ENCODE data around the gene CDC25C. TPM values are rescaled to one million over a fixed set of nuclear protein-coding genes. Genes with fewer than 3 reads are reported as not detected.

CDC25C gene
- total RNA-seq, 5 donors from 2014 or later (not counting 1 experiment from before 2014, with no cell fraction given): 0.23 TPM; not detected in 4

DNA sequence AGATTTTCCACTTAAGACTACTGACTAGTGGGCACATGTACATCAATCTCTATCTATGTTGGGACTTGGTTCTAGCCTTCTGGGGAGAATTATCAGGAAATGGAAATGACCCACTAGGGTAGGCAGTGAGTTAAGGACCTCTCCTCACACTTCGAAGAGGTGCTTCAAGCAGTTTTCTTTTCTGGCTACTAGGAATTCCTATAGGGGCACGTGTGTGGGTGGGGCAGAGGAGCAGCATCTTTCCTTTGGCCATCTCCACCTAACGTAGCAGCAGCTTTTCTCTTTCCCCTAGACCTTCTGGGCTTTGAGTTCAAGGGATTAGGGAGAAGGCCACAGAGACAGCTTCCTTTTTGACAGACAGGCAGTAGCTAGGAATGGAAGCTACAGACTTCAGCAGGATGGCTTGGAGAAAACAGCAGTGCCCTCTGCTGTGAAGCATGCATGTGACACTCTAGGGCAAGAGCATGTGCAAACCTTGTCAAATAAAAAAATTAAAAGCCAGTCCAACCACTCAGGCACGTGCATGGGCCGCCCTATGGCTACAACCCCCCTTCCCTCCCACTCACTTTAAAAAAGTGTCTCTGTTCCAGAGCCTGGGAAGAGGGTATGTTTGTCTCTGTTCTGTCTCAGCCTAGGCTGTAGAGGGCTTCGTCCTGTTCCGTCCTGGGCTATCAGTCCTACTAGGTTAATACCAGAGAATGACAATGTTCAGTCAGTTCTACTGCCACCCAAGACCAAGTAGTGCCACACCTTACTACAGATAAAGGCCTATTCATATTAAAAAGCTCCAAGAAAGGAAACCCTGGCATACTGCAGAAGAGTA lies 48.5 kb downstream of the CDC25C start:
- ATAC-seq (replicated peaks in 1 of 4): no peak
- ChIA-PET CTCF (no interaction called here), POLR2A (no interaction called here)
- H3K4me1 Mint-ChIP-seq: no peaks in the 10 kb centered on the region
- H3K4me3 ChIP-seq (ENCODE audit: control insufficient read depth in 1 of 2, extremely low read depth in 1 of 2, low read length in 1 of 2): no peak overlapping the region
- 100% methylated on average over 2 of the region's 7 CpGs for whole genome bisulfite sequencing (ENCODE audit: insufficient coverage)
- peak in 1 of 35 experiments; percentile 13 for DNase-seq
- H3K27ac Mint-ChIP-seq: no peak overlapping the region
- no peaks in the 10 kb centered on the region for H3K27me3 Mint-ChIP-seq
- no peaks in the 10 kb centered on the region for H3K27me3 ChIP-seq (replicated peaks in 1 of 2; ENCODE audit: control insufficient read depth in 2 of 2, extremely low read depth in 1 of 2, insufficient read depth in 2 of 2, low read length in 1 of 2)
- no peaks in the 10 kb centered on the region for H3K36me3 Mint-ChIP-seq
- H3K9me3 ChIP-seq: no peaks in the 10 kb centered on the region
- no peak overlapping the region for H3K27ac ChIP-seq (ENCODE audit: low read length)
- H3K4me3 Mint-ChIP-seq: no peak overlapping the region
- H3K9me3 Mint-ChIP-seq: no peaks in the 10 kb centered on the region
- no peaks in the 10 kb centered on the region for H3K4me1 ChIP-seq (ENCODE audit: control insufficient read depth in 1 of 2, extremely low read depth in 1 of 2, insufficient read depth in 2 of 2, low read length in 2 of 2)
- H3K36me3 ChIP-seq (ENCODE audit: control insufficient read depth in 2 of 2, extremely low read depth in 1 of 2, insufficient read depth in 1 of 2, low read length in 1 of 2): no peaks in the 10 kb centered on the region

DNA sequence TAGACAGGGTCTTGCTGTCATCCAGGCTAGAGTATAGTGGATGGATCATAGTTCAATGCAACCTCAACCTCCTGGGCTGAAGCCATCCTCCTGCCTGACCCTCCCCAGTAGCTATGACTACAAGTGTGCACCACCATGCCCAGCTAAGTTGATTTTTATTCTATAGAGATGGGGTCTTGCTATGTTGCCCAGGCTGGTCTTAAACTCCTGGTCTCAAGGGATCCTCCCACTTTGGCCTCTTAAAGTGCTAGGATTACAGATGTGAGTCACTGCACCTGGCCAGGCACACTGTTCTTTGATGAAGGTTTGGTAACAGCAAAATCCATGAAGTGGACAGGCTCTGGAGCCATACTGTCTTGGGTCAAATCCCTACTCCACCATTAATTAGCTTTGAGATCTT lies 50.7 kb downstream of the CDC25C start:
- H3K27me3 Mint-ChIP-seq: peaks cover 0 to 3% of the 10 kb centered on the region in 2 donors
- Histone ChIP-seq H3K4me1 (ENCODE audit: control insufficient read depth in 1 of 2, extremely low read depth in 1 of 2, insufficient read depth in 2 of 2, low read length in 2 of 2) (no peaks in the 10 kb centered on the region), H3K27ac (ENCODE audit: low read length) (no peak overlapping the region), H3K9me3 (no peaks in the 10 kb centered on the region), H3K27me3 (replicated peaks in 1 of 2; ENCODE audit: control insufficient read depth in 2 of 2, extremely low read depth in 1 of 2, insufficient read depth in 2 of 2, low read length in 1 of 2) (peaks cover 0 to 4% of the 10 kb centered on the region in 2 experiments), H3K36me3 (ENCODE audit: control insufficient read depth in 2 of 2, extremely low read depth in 1 of 2, insufficient read depth in 1 of 2, low read length in 1 of 2) (no peaks in the 10 kb centered on the region), H3K4me3 (ENCODE audit: control insufficient read depth in 1 of 2, extremely low read depth in 1 of 2, low read length in 1 of 2) (no peak overlapping the region)
- CTCF ChIA-PET: no interaction called here
- H3K27ac Mint-ChIP-seq: no peak overlapping the region
- H3K4me1 Mint-ChIP-seq: no peaks in the 10 kb centered on the region
- no peak overlapping the region for H3K4me3 Mint-ChIP-seq
- POLR2A ChIA-PET: no interaction called here
- no peaks in the 10 kb centered on the region for H3K9me3 Mint-ChIP-seq
- no peak for ATAC-seq (replicated peaks in 1 of 4)
- no peaks in the 10 kb centered on the region for H3K36me3 Mint-ChIP-seq
- DNase-seq: no peak

GRCh38 chr5:138276402-138277054 lies 55.1 kb downstream of the CDC25C start:
- no peak for DNase-seq
- H3K27me3 ChIP-seq (replicated peaks in 1 of 2; ENCODE audit: control insufficient read depth in 2 of 2, extremely low read depth in 1 of 2, insufficient read depth in 2 of 2, low read length in 1 of 2): peaks cover 2 to 22% of the 10 kb centered on the region in 2 experiments
- ATAC-seq (replicated peaks in 1 of 4): no peak
- no peaks in the 10 kb centered on the region for H3K9me3 Mint-ChIP-seq
- H3K9me3 ChIP-seq: no peaks in the 10 kb centered on the region
- H3K36me3 Mint-ChIP-seq: no peaks in the 10 kb centered on the region
- H3K4me3 ChIP-seq (ENCODE audit: control insufficient read depth in 1 of 2, extremely low read depth in 1 of 2, low read length in 1 of 2): no peak overlapping the region
- H3K4me1 Mint-ChIP-seq: peaks cover 7% of the 10 kb centered on the region in 3 donors
- WGBS (ENCODE audit: insufficient coverage): 75% methylated on average over 1 of the region's 2 CpGs
- H3K4me1 ChIP-seq (ENCODE audit: control insufficient read depth in 1 of 2, extremely low read depth in 1 of 2, insufficient read depth in 2 of 2, low read length in 2 of 2): peaks cover 3 to 11% of the 10 kb centered on the region in 2 experiments
- H3K27ac ChIP-seq (ENCODE audit: low read length): no peak overlapping the region
- no peak overlapping the region for H3K4me3 Mint-ChIP-seq
- POLR2A ChIA-PET: interaction anchor here in 1 of 2 donors (0.6 kb wide), 1 partner anchor 150 kb away, joined by 8 read pairs; no protein-coding TSS in a partner anchor
- CTCF ChIA-PET: no interaction called here
- H3K27ac Mint-ChIP-seq: no peak overlapping the region
- H3K27me3 Mint-ChIP-seq: peaks cover 17 to 28% of the 10 kb centered on the region in 2 donors
- no peaks in the 10 kb centered on the region for H3K36me3 ChIP-seq (ENCODE audit: control insufficient read depth in 2 of 2, extremely low read depth in 1 of 2, insufficient read depth in 1 of 2, low read length in 1 of 2)

DNA sequence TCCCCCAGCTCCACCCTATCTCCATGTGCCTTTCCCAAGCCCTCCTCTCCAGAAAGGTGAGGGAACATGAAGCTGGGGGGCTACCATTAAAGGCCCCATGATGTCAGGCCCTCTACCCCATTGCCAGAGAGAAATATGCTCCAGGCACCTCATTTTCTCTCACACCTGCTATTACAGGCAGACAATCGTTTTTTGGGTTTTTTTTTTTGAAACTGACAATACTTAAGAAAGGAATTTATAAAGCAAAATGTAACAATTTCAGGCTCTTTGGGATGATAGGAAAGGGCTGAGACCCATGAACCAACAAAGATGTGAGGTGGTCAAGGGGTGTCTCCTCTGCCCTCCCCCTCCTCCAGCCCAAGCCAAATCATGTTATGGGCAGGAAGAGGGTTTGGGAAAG lies 55.7 kb downstream of the CDC25C start:
- POLR2A ChIA-PET: interaction anchor here in 1 of 2 donors (0.6 kb wide), 1 partner anchor 149 kb away, joined by 8 read pairs; no protein-coding TSS in a partner anchor
- WGBS (ENCODE audit: insufficient coverage): no CpG with 5 or more reads among the region's 1 CpG
- no peaks in the 10 kb centered on the region for H3K36me3 ChIP-seq (ENCODE audit: control insufficient read depth in 2 of 2, extremely low read depth in 1 of 2, insufficient read depth in 1 of 2, low read length in 1 of 2)
- Mint-ChIP-seq H3K36me3 (no peaks in the 10 kb centered on the region), H3K27me3 (peaks cover 17 to 28% of the 10 kb centered on the region in 2 donors), H3K4me3 (no peak overlapping the region), H3K27ac (no peak overlapping the region), H3K4me1 (peaks cover 7% of the 10 kb centered on the region in 3 donors), H3K9me3 (no peaks in the 10 kb centered on the region)
- H3K27me3 ChIP-seq (replicated peaks in 1 of 2; ENCODE audit: control insufficient read depth in 2 of 2, extremely low read depth in 1 of 2, insufficient read depth in 2 of 2, low read length in 1 of 2): peaks cover 2 to 22% of the 10 kb centered on the region in 2 experiments
- no peak overlapping the region for H3K4me3 ChIP-seq (ENCODE audit: control insufficient read depth in 1 of 2, extremely low read depth in 1 of 2, low read length in 1 of 2)
- no peak for ATAC-seq (replicated peaks in 1 of 4)
- CTCF ChIA-PET: interaction anchor here in 1 of 2 donors (0.6 kb wide), 1 partner anchor 128 kb away, joined by 6 read pairs; no protein-coding TSS in a partner anchor
- no peaks in the 10 kb centered on the region for H3K9me3 ChIP-seq
- no peak overlapping the region for H3K27ac ChIP-seq (ENCODE audit: low read length)
- no peak for DNase-seq
- peaks cover 3 to 11% of the 10 kb centered on the region in 2 experiments for H3K4me1 ChIP-seq (ENCODE audit: control insufficient read depth in 1 of 2, extremely low read depth in 1 of 2, insufficient read depth in 2 of 2, low read length in 2 of 2)

DNA sequence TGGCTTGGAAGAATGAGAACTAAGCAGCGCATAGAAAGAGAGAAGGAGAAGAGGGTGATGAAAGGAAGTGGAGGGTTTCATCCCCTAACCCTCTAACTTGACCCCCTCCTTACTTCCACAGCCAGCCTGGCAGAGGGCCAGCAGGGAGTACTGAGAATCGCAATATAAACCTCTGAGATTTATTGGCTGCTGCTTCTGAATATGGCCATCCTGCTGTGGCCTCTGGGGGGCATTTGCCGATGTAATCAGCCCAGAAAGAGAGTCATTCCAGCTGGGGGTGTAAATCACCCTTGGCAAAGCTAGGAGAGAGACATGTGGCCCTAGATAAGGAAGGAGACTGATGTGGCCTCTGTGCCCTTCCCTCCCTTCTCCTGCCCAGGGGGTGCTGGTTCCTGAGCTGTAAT lies 56.2 kb downstream of the CDC25C start:
- Histone ChIP-seq H3K4me3 (ENCODE audit: control insufficient read depth in 1 of 2, extremely low read depth in 1 of 2, low read length in 1 of 2) (no peak overlapping the region), H3K27ac (ENCODE audit: low read length) (no peak overlapping the region), H3K36me3 (ENCODE audit: control insufficient read depth in 2 of 2, extremely low read depth in 1 of 2, insufficient read depth in 1 of 2, low read length in 1 of 2) (no peaks in the 10 kb centered on the region), H3K9me3 (no peaks in the 10 kb centered on the region), H3K4me1 (ENCODE audit: control insufficient read depth in 1 of 2, extremely low read depth in 1 of 2, insufficient read depth in 2 of 2, low read length in 2 of 2) (peaks cover 3 to 11% of the 10 kb centered on the region in 2 experiments), H3K27me3 (replicated peaks in 1 of 2; ENCODE audit: control insufficient read depth in 2 of 2, extremely low read depth in 1 of 2, insufficient read depth in 2 of 2, low read length in 1 of 2) (peaks cover 2 to 22% of the 10 kb centered on the region in 2 experiments)
- Mint-ChIP-seq H3K36me3 (no peaks in the 10 kb centered on the region), H3K9me3 (no peaks in the 10 kb centered on the region), H3K27me3 (peaks cover 17 to 28% of the 10 kb centered on the region in 2 donors), H3K4me3 (no peak overlapping the region), H3K27ac (no peak overlapping the region), H3K4me1 (peaks cover 7% of the 10 kb centered on the region in 3 donors)
- CTCF ChIA-PET: no interaction called here
- 83% methylated on average over 1 of the region's 3 CpGs for WGBS (ENCODE audit: insufficient coverage)
- POLR2A ChIA-PET: interaction anchor here in 1 of 2 donors (0.6 kb wide), 1 partner anchor 473 kb away, joined by 3 read pairs; no protein-coding TSS in a partner anchor
- DNase-seq: no peak
- ATAC-seq (replicated peaks in 1 of 4): no peak

DNA sequence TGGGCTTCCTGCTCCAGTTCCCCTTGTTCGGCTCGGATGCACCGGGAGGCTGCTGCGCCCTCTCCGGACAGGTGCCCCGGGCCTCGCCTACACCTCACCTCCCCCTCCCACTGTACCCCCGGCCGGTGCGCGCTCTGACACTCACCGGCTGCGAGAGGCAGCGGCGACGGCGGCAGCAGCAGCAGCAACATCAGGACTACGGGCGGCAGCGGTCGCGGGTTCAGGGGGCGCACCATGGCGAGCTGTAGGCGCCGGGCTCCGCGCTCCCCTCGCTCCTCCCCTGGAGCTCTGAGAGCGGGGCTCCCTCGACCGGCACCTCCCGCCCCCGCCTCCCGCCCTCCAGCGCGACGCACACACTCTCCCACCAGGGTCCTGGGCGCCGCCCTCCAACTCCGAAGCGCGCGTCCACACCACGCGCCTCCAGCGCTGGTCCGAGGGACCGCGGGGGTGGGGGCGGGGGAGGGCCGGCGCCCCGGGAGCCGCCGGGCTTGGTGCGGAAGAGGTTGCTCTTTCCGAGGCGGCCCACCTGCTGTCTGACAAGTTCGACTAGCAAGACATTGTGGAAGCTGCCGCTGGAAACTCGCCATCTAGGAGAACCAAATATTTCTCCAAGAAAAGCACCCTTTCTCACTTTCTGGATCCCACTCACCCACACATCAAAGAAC lies 57.3 kb downstream of the CDC25C start, which contains the start of gene GFRA3:
Gene GFRA3, minus strand, starts transcription at position 433 of the 665 bp plus-strand sequence. Its CDS starts 197 bp downstream, at position 236.
- peaks cover 3 to 11% of the 10 kb centered on the region in 2 experiments for H3K4me1 ChIP-seq (ENCODE audit: control insufficient read depth in 1 of 2, extremely low read depth in 1 of 2, insufficient read depth in 2 of 2, low read length in 2 of 2)
- POLR2A ChIA-PET: no interaction called here
- no peaks in the 10 kb centered on the region for H3K36me3 ChIP-seq (ENCODE audit: control insufficient read depth in 2 of 2, extremely low read depth in 1 of 2, insufficient read depth in 1 of 2, low read length in 1 of 2)
- H3K9me3 Mint-ChIP-seq: no peaks in the 10 kb centered on the region
- H3K27me3 ChIP-seq (replicated peaks in 1 of 2; ENCODE audit: control insufficient read depth in 2 of 2, extremely low read depth in 1 of 2, insufficient read depth in 2 of 2, low read length in 1 of 2): peaks cover 2 to 25% of the 10 kb centered on the region in 2 experiments
- no peak within 1 kb of the TSS for H3K27ac ChIP-seq (ENCODE audit: low read length)
- DNase-seq (peak in 7 of 35 experiments; percentile 0 to 7 (median 4)), ATAC-seq (replicated peaks in 1 of 4) (peak; percentile 31 to 52 (median 46))
- no peaks in the 10 kb centered on the region for H3K36me3 Mint-ChIP-seq
- H3K9me3 ChIP-seq: no peaks in the 10 kb centered on the region
- H3K27ac Mint-ChIP-seq: no peak within 1 kb of the TSS
- H3K4me1 Mint-ChIP-seq: peaks cover 7% of the 10 kb centered on the region in 3 donors
- CTCF ChIA-PET: no interaction called here
- WGBS (ENCODE audit: insufficient coverage): 3% methylated on average over 45 of the region's 62 CpGs
- peak within 1 kb of the TSS in 1 of 2 donors; percentile 57 for H3K4me3 ChIP-seq (ENCODE audit: control insufficient read depth in 1 of 2, extremely low read depth in 1 of 2, low read length in 1 of 2)
- peaks cover 17 to 29% of the 10 kb centered on the region in 2 donors for H3K27me3 Mint-ChIP-seq
- peak within 1 kb of the TSS; percentile 48 to 61 (median 50) for H3K4me3 Mint-ChIP-seq
